HL-60/S4 (cell line): Measurements from ENCODE around the gene CPNE2.
"Not testable (repeated sequence)": the region's sequence is repeated elsewhere in the genome, so short reads cannot be mapped to it uniquely, and the experiment has no call there.

Experiments
- in situ Hi-C: fragments of 300-500 bp; cut with MboI; formaldehyde crosslinking; loops from 2 replicates; pipeline ENCODE4 v1.14.3; 2022; ENCODE audit warnings: low sequenced_read_pairs

The CPNE2 gene

GRCh38 chr16:57069053-57069452, 23.3 kb upstream of the CPNE2 start:
- in situ Hi-C loops: no loop called here

GRCh38 chr16:57069635-57070370, 22.6 kb upstream of the CPNE2 start:
- in situ Hi-C loops: no loop called here

GRCh38 chr16:57070424-57070823, 22.0 kb upstream of the CPNE2 start:
- in situ Hi-C loops: no loop called here

GRCh38 chr16:57071081-57071732, 21.2 kb upstream of the CPNE2 start:
- in situ Hi-C loops: not testable (repeated sequence)

- in situ Hi-C loops: no loop called here
Observed at GRCh38 chr16:57071831-57072582, 20.4 kb upstream of the CPNE2 start.

- in situ Hi-C loops: no loop called here
Observed at GRCh38 chr16:57072616-57073275, 19.6 kb upstream of the CPNE2 start.

GRCh38 chr16:57077714-57078113, 14.7 kb upstream of the CPNE2 start:
- in situ Hi-C loops: no loop called here

- in situ Hi-C loops: no loop called here
Observed at GRCh38 chr16:57081744-57082143, 10.6 kb upstream of the CPNE2 start.

GRCh38 chr16:57082664-57083063, 9.7 kb upstream of the CPNE2 start:
- in situ Hi-C loops: no loop called here

- in situ Hi-C loops: no loop called here
Observed at GRCh38 chr16:57083485-57084126, 8.8 kb upstream of the CPNE2 start.

- in situ Hi-C loops: no loop called here
Observed at GRCh38 chr16:57084257-57084770, 8.1 kb upstream of the CPNE2 start.

GRCh38 chr16:57084996-57085395, 7.4 kb upstream of the CPNE2 start:
- in situ Hi-C loops: no loop called here

GRCh38 chr16:57087003-57087402, 5.4 kb upstream of the CPNE2 start:
- in situ Hi-C loops: no loop called here

- in situ Hi-C loops: no loop called here
Observed at GRCh38 chr16:57089406-57089805, 3.0 kb upstream of the CPNE2 start.

- in situ Hi-C loops: no loop called here
Observed at GRCh38 chr16:57091200-57091974, 996 bp upstream of the CPNE2 start.

GRCh38 chr16:57092786-57093411, 516 bp downstream of the CPNE2 start:
- in situ Hi-C loops: no loop called here

- in situ Hi-C loops: no loop called here
Observed at GRCh38 chr16:57093666-57094564, 1.5 kb downstream of the CPNE2 start.

GRCh38 chr16:57094911-57095310, 2.5 kb downstream of the CPNE2 start:
- in situ Hi-C loops: no loop called here
